Measurements from ENCODE around the gene PPA2. TPM values are rescaled to one million over a fixed set of nuclear protein-coding genes. Genes with fewer than 3 reads are reported as not detected.

Gene PPA2
- total RNA-seq, 1 experiment from 2014 or later = 54.6 TPM

- POLR2A ChIA-PET = no interaction called here
- ATAC-seq = no peak
These were observed 247 bp upstream of the PPA2 start for GRCh38 chr4:105474099-105474518.

GRCh38 chr4:105472871-105473323 is 965 bp downstream of the PPA2 start:
- in situ Hi-C loops (cut with HindIII; ENCODE audit: low pct_unique_long_range_greater_than_20kb, low sequenced_read_pairs) = no loop called here
- POLR2A ChIA-PET = interaction anchor here (0.7 kb wide), 1 partner anchor 237 kb away, joined by 4 read pairs; no protein-coding TSS in a partner anchor
- no peak for TF ChIP-seq POLR2AphosphoS5 (IDR thresholded peaks at IDR 0.05; ENCODE audit: low read depth, low read length)
- TF ChIP-seq REST (IDR thresholded peaks at IDR 0.05; ENCODE audit: insufficient read depth in 1 of 2, low read depth in 2 of 2, low read length in 1 of 2) = no peak
- TF ChIP-seq CTCF (IDR thresholded peaks at IDR 0.05) = no peak
- no peak for TF ChIP-seq SIN3A (IDR thresholded peaks at IDR 0.05; ENCODE audit: borderline replicate concordance, insufficient read depth, low read depth, low read length)
- no peaks in the 10 kb centered on the region for H3K27me3 ChIP-seq (ENCODE audit: control insufficient read depth, insufficient read depth, low read length)
- H3K9me3 ChIP-seq (ENCODE audit: control insufficient read depth, insufficient read depth, low read depth, low read length) = no peaks in the 10 kb centered on the region
- peaks cover 5% of the 10 kb centered on the region; the same call in 1 of the 2 replicates for H3K36me3 ChIP-seq (ENCODE audit: control insufficient read depth, insufficient read depth, low read length)
- H3K4me3 ChIP-seq (ENCODE audit: low read depth in 2 of 2, low read length in 2 of 2) = peak overlapping the region; percentile 75 to 79
- CTCF ChIA-PET = interaction anchor here (0.9 kb wide), 1 partner anchor 92 kb away, joined by 3 read pairs; no protein-coding TSS in a partner anchor
- H3K4me1 ChIP-seq (ENCODE audit: control insufficient read depth, insufficient read depth, low read length) = peaks cover 9% of the 10 kb centered on the region
- BruUV-seq (replicated peaks) = no TSS peak
- no peak for ATAC-seq
- H3K27ac ChIP-seq (ENCODE audit: low read length) = peak overlapping the region; percentile 75
- no peak for DNase-seq (ENCODE audit: low read depth, low spot score)
- intact Hi-C loops (cut with micrococcal nuclease; ENCODE audit: unreplicated experiment) = loop anchor here (2.0 kb wide), 1 partner anchor 326 kb away; the partner anchor contains the start of gene TET2

More at GRCh38 chr4:105474099-105474518, 247 bp upstream of the PPA2 start:
- TF ChIP-seq POLR2AphosphoS5 (IDR thresholded peaks at IDR 0.05; ENCODE audit: low read depth, low read length) = no peak
- TF ChIP-seq CTCF (IDR thresholded peaks at IDR 0.05) = peak; percentile 93
- no peak for TF ChIP-seq REST (IDR thresholded peaks at IDR 0.05; ENCODE audit: insufficient read depth in 1 of 2, low read depth in 2 of 2, low read length in 1 of 2)
- no peaks in the 10 kb centered on the region for H3K9me3 ChIP-seq (ENCODE audit: control insufficient read depth, insufficient read depth, low read depth, low read length)
- intact Hi-C loops (cut with micrococcal nuclease; ENCODE audit: unreplicated experiment) (no loop called here), in situ Hi-C loops (cut with HindIII; ENCODE audit: low pct_unique_long_range_greater_than_20kb, low sequenced_read_pairs) (no loop called here)
- peak overlapping the region; percentile 75 to 79 for H3K4me3 ChIP-seq (ENCODE audit: low read depth in 2 of 2, low read length in 2 of 2)
- CTCF ChIA-PET = interaction anchor here (0.6 to 0.8 kb wide), 2 partner anchors 241 to 327 kb away, joined by 3 to 5 read pairs; no protein-coding TSS in a partner anchor
- no peak for DNase-seq (ENCODE audit: low read depth, low spot score)
- no peaks in the 10 kb centered on the region for H3K27me3 ChIP-seq (ENCODE audit: control insufficient read depth, insufficient read depth, low read length)
- peaks cover 5% of the 10 kb centered on the region; the same call in 1 of the 2 replicates for H3K36me3 ChIP-seq (ENCODE audit: control insufficient read depth, insufficient read depth, low read length)
- peak overlapping the region; percentile 39; the same call in 1 of the 2 replicates for H3K27ac ChIP-seq (ENCODE audit: low read length)
- peaks cover 9% of the 10 kb centered on the region for H3K4me1 ChIP-seq (ENCODE audit: control insufficient read depth, insufficient read depth, low read length)
- BruUV-seq (replicated peaks) = no TSS peak
